Natural killer cell (primary cell): Measurements from ENCODE around the gene ALDH1B1. TPM values are rescaled to one million over a fixed set of nuclear protein-coding genes. Genes with fewer than 3 reads are reported as not detected.

Experiments used
- ATAC-seq, 3 donors: fragments of 150-1000 bp in 2 of 3; fragments of 200-7000 bp in 1 of 3; cut with Tn5 transposase; 1 replicate in 1 of 3; 2 replicates in 2 of 3; pipeline ENCODE4 v1.10.0; 2021; ENCODE audit warnings: mild to moderate bottlenecking in 2 of 3, moderate library complexity in 2 of 3
- DNase-seq, 2 donors: peaks; one replicate each; pipeline versions ENCODE4 v3.0.0 to v3.0.0-alpha.2; 2013 to 2021; ENCODE audit warnings: mixed read lengths in 1 of 2
- H3K27ac ChIP-seq: one replicate; pipeline ENCODE4 v1.5.1; 2013; ENCODE audit warnings: mild to moderate bottlenecking, low read length
- H3K27me3 ChIP-seq: one replicate; pipeline ENCODE4 v1.6.1; 2013; ENCODE audit warnings: low read length; ENCODE audit not compliant: control insufficient read depth, insufficient read depth
- H3K36me3 ChIP-seq: one replicate; pipeline ENCODE4 v1.6.1; 2013; ENCODE audit warnings: low read length; ENCODE audit not compliant: control insufficient read depth, insufficient read depth
- H3K4me1 ChIP-seq: one replicate; pipeline ENCODE4 v1.6.1; 2013; ENCODE audit warnings: low read length; ENCODE audit not compliant: control insufficient read depth, insufficient read depth
- H3K4me3 ChIP-seq: one replicate; pipeline ENCODE4 v1.5.1; 2013; ENCODE audit warnings: low read length
- H3K9me3 ChIP-seq: one replicate; pipeline ENCODE4 v1.6.1; 2013; ENCODE audit warnings: low read length; ENCODE audit not compliant: control insufficient read depth, insufficient read depth
- H3K27ac Mint-ChIP-seq, 2 donors: one replicate each; pipeline ENCODE4 v1.8.0; 2022; ENCODE audit warnings: mild to moderate bottlenecking in 2 of 2, mixed read lengths in 2 of 2, moderate library complexity in 1 of 2
- H3K27me3 Mint-ChIP-seq, 2 donors: one replicate each; pipeline ENCODE4 v1.8.0; 2022; ENCODE audit warnings: low read depth in 2 of 2, mixed read lengths in 2 of 2
- H3K36me3 Mint-ChIP-seq: one replicate; pipeline ENCODE4 v1.8.0; 2022; ENCODE audit warnings: mixed read lengths
- H3K4me1 Mint-ChIP-seq, 2 donors: one replicate each; pipeline ENCODE4 v1.8.0; 2022; ENCODE audit warnings: mixed read lengths in 2 of 2
- H3K4me3 Mint-ChIP-seq: one replicate; pipeline ENCODE4 v1.8.0; 2022; ENCODE audit warnings: mild to moderate bottlenecking, moderate library complexity, mixed read lengths
- H3K9me3 Mint-ChIP-seq, 2 donors: one replicate each; pipeline ENCODE4 v1.8.0; 2022; ENCODE audit warnings: mixed read lengths in 2 of 2
- WGBS: methylation state at CpG from one replicate; pipeline ENCODE4 v1.1.7; 2013; ENCODE audit warnings: missing lambda C conversion rate; ENCODE audit not compliant: insufficient coverage; 5-methylcytosine and 5-hydroxymethylcytosine counted together
- intact Hi-C: fragments of 100-400 bp; cut with micrococcal nuclease; formaldehyde crosslinking; loops from one replicate; pipeline ENCODE4 v1.14.2; 2022
- total RNA-seq, 4 donors: library from RNA; stranded (reverse); fragments of 120-200 nt in 1 of 4; gene quantifications; one replicate each; pipeline versions ENCODE4 v1.2.3 to v1.2.4, GENCODE V29; 2013 to 2022
- TF ChIP-seq, protein P1 (sequence below): fragments of 200-600 bp; IDR thresholded peaks from one replicate; pipeline ENCODE4 v1.8.0; 2022; ENCODE audit warnings: antibody characterized with exemption

ALDH1B1 gene
- 1 to 10 TPM; 2.5 to 5.3 (median 3.5) TPM for total RNA-seq
- 4.1 TPM for total RNA-seq (2013)

DNA sequence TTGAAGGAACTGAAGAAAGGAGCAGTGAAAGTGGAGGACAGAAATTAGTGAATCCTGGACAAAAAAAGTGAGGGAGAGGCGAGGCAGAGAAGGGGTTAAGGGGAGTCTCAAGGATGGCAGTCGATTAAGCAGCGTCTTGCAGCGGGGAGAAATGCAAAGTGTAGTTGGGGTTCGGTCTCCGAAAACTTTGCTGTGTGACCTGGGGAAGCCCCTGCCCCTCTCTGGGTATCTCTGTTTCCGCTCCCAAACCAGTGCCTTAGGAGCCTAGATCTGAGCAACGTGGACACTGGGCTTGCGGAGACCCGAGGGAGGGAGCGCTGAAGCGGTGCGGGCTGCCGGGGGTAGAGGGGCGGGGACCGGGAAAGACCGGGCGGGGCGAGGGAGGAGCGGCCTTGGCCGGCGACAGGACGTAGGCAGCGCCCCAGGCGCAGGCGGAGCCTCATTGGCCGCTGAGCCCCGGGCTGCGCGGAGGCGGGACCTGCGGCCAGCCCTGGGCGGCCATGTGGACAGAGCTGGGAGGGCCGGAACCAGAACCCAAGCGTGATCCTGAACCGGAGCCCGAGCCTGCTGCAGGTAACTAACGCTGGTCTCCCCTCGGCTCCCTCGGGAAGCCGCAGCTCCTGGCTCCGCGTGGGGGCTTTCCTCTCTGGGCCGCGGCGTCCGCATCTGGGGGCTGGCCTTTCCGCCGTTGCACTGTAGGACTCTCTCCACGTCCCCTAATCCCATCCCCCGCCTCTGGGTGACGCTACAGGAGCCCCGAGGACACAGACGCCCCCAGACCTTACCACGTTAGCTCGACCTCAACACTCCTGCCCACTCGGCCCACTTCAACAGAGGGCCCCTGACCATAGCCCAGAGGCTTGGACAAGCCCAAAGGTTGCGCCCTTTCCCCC is at the start of gene ALDH1B1:
Gene ALDH1B1 (plus strand): TSS at position 468 of the 893 bp plus-strand sequence. CDS start 3,047 bp downstream, outside the sequence.
- Mint-ChIP-seq H3K4me3 (peak within 1 kb of the TSS; percentile 96), H3K9me3 (no peaks in the 10 kb centered on the region), H3K27ac (peak within 1 kb of the TSS; percentile 72 to 91), H3K27me3 (peaks cover 8 to 15% of the 10 kb centered on the region in 2 donors), H3K36me3 (no peaks in the 10 kb centered on the region), H3K4me1 (peaks cover 19 to 20% of the 10 kb centered on the region in 2 donors)
- TF ChIP-seq, protein P1, sequence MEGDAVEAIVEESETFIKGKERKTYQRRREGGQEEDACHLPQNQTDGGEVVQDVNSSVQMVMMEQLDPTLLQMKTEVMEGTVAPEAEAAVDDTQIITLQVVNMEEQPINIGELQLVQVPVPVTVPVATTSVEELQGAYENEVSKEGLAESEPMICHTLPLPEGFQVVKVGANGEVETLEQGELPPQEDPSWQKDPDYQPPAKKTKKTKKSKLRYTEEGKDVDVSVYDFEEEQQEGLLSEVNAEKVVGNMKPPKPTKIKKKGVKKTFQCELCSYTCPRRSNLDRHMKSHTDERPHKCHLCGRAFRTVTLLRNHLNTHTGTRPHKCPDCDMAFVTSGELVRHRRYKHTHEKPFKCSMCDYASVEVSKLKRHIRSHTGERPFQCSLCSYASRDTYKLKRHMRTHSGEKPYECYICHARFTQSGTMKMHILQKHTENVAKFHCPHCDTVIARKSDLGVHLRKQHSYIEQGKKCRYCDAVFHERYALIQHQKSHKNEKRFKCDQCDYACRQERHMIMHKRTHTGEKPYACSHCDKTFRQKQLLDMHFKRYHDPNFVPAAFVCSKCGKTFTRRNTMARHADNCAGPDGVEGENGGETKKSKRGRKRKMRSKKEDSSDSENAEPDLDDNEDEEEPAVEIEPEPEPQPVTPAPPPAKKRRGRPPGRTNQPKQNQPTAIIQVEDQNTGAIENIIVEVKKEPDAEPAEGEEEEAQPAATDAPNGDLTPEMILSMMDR: no peak
- ATAC-seq (peak; percentile 96 to 98 (median 97)), DNase-seq (peak; percentile 71 to 74)
- peaks cover 12% of the 10 kb centered on the region for H3K4me1 ChIP-seq
- peak within 1 kb of the TSS; percentile 20 for H3K27ac ChIP-seq
- H3K9me3 ChIP-seq: no peaks in the 10 kb centered on the region
- H3K36me3 ChIP-seq: peaks cover 2% of the 10 kb centered on the region
- H3K4me3 ChIP-seq: peak within 1 kb of the TSS; percentile 68
- H3K27me3 ChIP-seq: no peaks in the 10 kb centered on the region
- intact Hi-C loops: no loop called here
- under 1% methylated on average over 58 of the region's 58 CpGs for WGBS

DNA sequence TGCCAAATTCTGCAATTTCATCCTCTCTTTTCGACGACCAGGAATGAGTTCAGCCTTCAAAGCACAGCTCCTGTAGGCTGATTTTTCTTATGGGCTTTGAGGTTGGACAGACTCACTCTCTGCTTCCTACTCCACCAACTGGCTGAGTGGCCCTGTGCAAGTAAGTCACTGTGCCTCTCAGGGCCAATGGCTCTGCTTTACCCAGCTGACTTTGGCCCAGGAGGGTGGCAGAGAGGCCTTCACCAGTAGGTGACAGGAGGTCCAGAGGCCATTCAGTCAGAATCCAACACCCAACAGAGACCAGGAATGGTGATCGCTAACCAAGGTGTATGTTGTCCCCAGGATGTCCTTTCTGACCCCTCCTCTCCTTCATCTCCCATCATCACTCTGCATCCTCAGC is 49.5 kb upstream of the ALDH1B1 start:
- H3K27me3 ChIP-seq: no peaks in the 10 kb centered on the region
- TF ChIP-seq, protein P1: no peak
- Mint-ChIP-seq H3K4me3 (no peak overlapping the region), H3K9me3 (no peaks in the 10 kb centered on the region), H3K27ac (no peak overlapping the region), H3K27me3 (peaks cover 13 to 22% of the 10 kb centered on the region in 2 donors), H3K4me1 (peaks cover 18 to 24% of the 10 kb centered on the region in 2 donors), H3K36me3 (no peaks in the 10 kb centered on the region)
- intact Hi-C loops: no loop called here
- no peak overlapping the region for H3K27ac ChIP-seq
- ATAC-seq: no peak
- no peaks in the 10 kb centered on the region for H3K9me3 ChIP-seq
- H3K4me3 ChIP-seq: no peak overlapping the region
- no peak for DNase-seq
- no peaks in the 10 kb centered on the region for H3K4me1 ChIP-seq
- no peaks in the 10 kb centered on the region for H3K36me3 ChIP-seq
- 93% methylated on average over 3 of the region's 3 CpGs for WGBS

DNA sequence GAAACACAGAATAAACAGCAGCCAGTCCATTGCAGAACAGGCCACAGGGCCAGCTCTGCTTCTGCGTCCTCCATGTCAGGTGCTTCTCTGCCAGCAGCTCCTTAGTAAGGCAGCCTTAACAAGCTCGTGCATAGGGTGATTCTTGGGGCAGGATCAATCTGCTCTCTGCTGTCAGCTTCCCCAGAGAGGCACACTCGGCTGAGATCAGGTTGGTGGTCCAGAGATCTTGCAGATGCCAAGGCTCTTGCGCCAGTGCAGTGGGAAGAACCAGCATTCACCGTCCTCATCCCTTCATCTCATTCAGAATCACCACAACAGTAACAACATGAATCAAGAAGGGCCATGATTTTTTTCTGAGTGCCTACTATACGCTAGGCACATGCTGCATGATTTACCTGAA is 49.0 kb upstream of the ALDH1B1 start:
- Mint-ChIP-seq H3K27ac (no peak overlapping the region), H3K4me3 (no peak overlapping the region), H3K9me3 (no peaks in the 10 kb centered on the region), H3K36me3 (no peaks in the 10 kb centered on the region), H3K4me1 (peaks cover 14 to 20% of the 10 kb centered on the region in 2 donors), H3K27me3 (peaks cover 13 to 22% of the 10 kb centered on the region in 2 donors)
- Histone ChIP-seq H3K4me1 (no peaks in the 10 kb centered on the region), H3K27ac (no peak overlapping the region), H3K36me3 (no peaks in the 10 kb centered on the region), H3K4me3 (no peak overlapping the region), H3K27me3 (no peaks in the 10 kb centered on the region), H3K9me3 (no peaks in the 10 kb centered on the region)
- ATAC-seq (no peak), DNase-seq (no peak)
- WGBS: 89% methylated on average over 6 of the region's 6 CpGs
- intact Hi-C loops: no loop called here
- TF ChIP-seq, protein P1: no peak
